H1 (cell line): ENCODE results near the gene ARHGAP4.

ENCODE experiments used
- POLR2AphosphoS5 ChIP-seq: IDR thresholded peaks from 2 replicates; pipeline ENCODE4 v1.6.1; 2011; ENCODE audit warnings: low read depth, low read length
- TF ChIP-seq, protein P1 (sequence below), 3 experiments: IDR thresholded peaks; 1 replicate in 2 of 3; 2 replicates in 1 of 3; pipeline versions ENCODE4 v1.5.1 to v1.6.1; 2011; ENCODE audit warnings: low read length in 3 of 3, mild to moderate bottlenecking in 3 of 3, inconsistent platforms in 2 of 3, low read depth in 1 of 3, moderate library complexity in 1 of 3; ENCODE audit not compliant: insufficient read depth in 1 of 3; ENCODE audit errors: control extremely low read depth in 1 of 3

- TF ChIP-seq POLR2AphosphoS5: no peak
- TF ChIP-seq, protein P1, sequence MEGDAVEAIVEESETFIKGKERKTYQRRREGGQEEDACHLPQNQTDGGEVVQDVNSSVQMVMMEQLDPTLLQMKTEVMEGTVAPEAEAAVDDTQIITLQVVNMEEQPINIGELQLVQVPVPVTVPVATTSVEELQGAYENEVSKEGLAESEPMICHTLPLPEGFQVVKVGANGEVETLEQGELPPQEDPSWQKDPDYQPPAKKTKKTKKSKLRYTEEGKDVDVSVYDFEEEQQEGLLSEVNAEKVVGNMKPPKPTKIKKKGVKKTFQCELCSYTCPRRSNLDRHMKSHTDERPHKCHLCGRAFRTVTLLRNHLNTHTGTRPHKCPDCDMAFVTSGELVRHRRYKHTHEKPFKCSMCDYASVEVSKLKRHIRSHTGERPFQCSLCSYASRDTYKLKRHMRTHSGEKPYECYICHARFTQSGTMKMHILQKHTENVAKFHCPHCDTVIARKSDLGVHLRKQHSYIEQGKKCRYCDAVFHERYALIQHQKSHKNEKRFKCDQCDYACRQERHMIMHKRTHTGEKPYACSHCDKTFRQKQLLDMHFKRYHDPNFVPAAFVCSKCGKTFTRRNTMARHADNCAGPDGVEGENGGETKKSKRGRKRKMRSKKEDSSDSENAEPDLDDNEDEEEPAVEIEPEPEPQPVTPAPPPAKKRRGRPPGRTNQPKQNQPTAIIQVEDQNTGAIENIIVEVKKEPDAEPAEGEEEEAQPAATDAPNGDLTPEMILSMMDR (IDR thresholded peaks at IDR 0.05; ENCODE audit: control extremely low read depth in 1 of 3, insufficient read depth in 1 of 3, low read depth in 1 of 3, low read length in 3 of 3): no peak
Observed at GRCh38 chrX:153948847-153949805, 23.1 kb upstream of the ARHGAP4 start.
